HepG2 (cell line): ENCODE measurements around the gene ZNF316. TPM values are rescaled to one million over a fixed set of nuclear protein-coding genes. Genes with fewer than 3 reads are reported as not detected.

Experiments
- AHR ChIP-seq: IDR thresholded peaks from 2 replicates; pipeline ENCODE4 v1.6.1; 2018; ENCODE audit warnings: missing genetic modification reagents, missing compliant biosample characterization
- CREM ChIP-seq, 2 experiments: sonication (generic) in 1 of 2; formaldehyde crosslinking in 1 of 2; IDR thresholded peaks; 2 replicates each; pipeline versions ENCODE4 v1.4.0 to v1.6.1; 2016 to 2020; ENCODE audit warnings: antibody characterized with exemption in 1 of 2, mild to moderate bottlenecking in 1 of 2, missing genetic modification reagents in 1 of 2
- EHMT2 ChIP-seq: fragments of 200-600 bp; sonication (generic); IDR thresholded peaks from 2 replicates; pipeline ENCODE4 v1.7.0; 2017; ENCODE audit warnings: antibody characterized with exemption, low read depth, low read length, borderline replicate concordance
- KDM5A ChIP-seq: fragments of 200-600 bp; sonication (generic); IDR thresholded peaks from 2 replicates; pipeline ENCODE4 v1.7.0; 2018; ENCODE audit warnings: antibody characterized with exemption, mild to moderate bottlenecking, low read length, borderline replicate concordance
- MAZ ChIP-seq, 2 experiments: sonication (generic) in 1 of 2; formaldehyde crosslinking in 1 of 2; IDR thresholded peaks; 2 replicates each; pipeline versions ENCODE4 v1.5.0 to v1.6.1; 2012 to 2020; ENCODE audit warnings: low read depth in 2 of 2, mild to moderate bottlenecking in 2 of 2, borderline replicate concordance in 1 of 2, improper control_type of control experiment in 1 of 2, low read length in 1 of 2, missing genetic modification reagents in 1 of 2, moderate library complexity in 1 of 2
- MZF1 ChIP-seq: sonication (generic); formaldehyde crosslinking; IDR thresholded peaks from 2 replicates; pipeline ENCODE4 v1.8.1; 2023; ENCODE audit warnings: mild to moderate bottlenecking, missing genetic modification reagents, borderline replicate concordance
- PHF5A ChIP-seq: IDR thresholded peaks from one replicate; pipeline ENCODE4 v1.6.1; 2018; ENCODE audit warnings: low read depth, missing genetic modification reagents; ENCODE audit not compliant: unreplicated experiment
- PRMT3 ChIP-seq: sonication (generic); formaldehyde crosslinking; IDR thresholded peaks from 2 replicates; pipeline ENCODE4 v1.8.1; 2022; ENCODE audit warnings: low read depth, mild to moderate bottlenecking, moderate library complexity, missing genetic modification reagents, borderline replicate concordance
- SRF ChIP-seq: IDR thresholded peaks from 2 replicates; pipeline ENCODE4 v1.6.1; 2011; ENCODE audit warnings: mild to moderate bottlenecking, low read depth, low read length, moderate library complexity
- TCF7 ChIP-seq: sonication (generic); IDR thresholded peaks from 2 replicates; pipeline ENCODE4 v1.6.1; 2016; ENCODE audit warnings: antibody characterized with exemption, low read depth
- TEF ChIP-seq: sonication (generic); formaldehyde crosslinking; IDR thresholded peaks from 2 replicates; pipeline ENCODE4 v1.5.0; 2020; ENCODE audit warnings: missing genetic modification reagents
- TFDP2 ChIP-seq: sonication (generic); formaldehyde crosslinking; IDR thresholded peaks from 2 replicates; pipeline ENCODE4 v1.4.0; 2020; ENCODE audit warnings: missing genetic modification reagents
- YY1 ChIP-seq: IDR thresholded peaks from 2 replicates; pipeline ENCODE4 v1.6.1; 2011; ENCODE audit warnings: low read length, low read depth, moderate library complexity, mild to moderate bottlenecking; ENCODE audit not compliant: insufficient read depth, insufficient replicate concordance
- ZBTB26 ChIP-seq: IDR thresholded peaks from 2 replicates; pipeline ENCODE4 v1.6.1; 2016; ENCODE audit warnings: missing compliant biosample characterization, missing genetic modification reagents, borderline replicate concordance
- ZFP36 ChIP-seq: fragments of 150-350 bp; IDR thresholded peaks from 2 replicates; pipeline ENCODE4 v1.6.1; 2018; ENCODE audit warnings: borderline replicate concordance, low read length, low read depth; ENCODE audit not compliant: partially characterized antibody
- ZKSCAN8 ChIP-seq: IDR thresholded peaks from 2 replicates; pipeline ENCODE4 v1.6.1; 2016; ENCODE audit warnings: borderline replicate concordance, missing genetic modification reagents, missing compliant biosample characterization
- ZMYM2 ChIP-seq: sonication (generic); formaldehyde crosslinking; IDR thresholded peaks from 2 replicates; pipeline ENCODE4 v1.8.0; 2022; ENCODE audit warnings: mild to moderate bottlenecking, missing genetic modification reagents
- ZNF451 ChIP-seq: sonication (generic); formaldehyde crosslinking; IDR thresholded peaks from 2 replicates; pipeline ENCODE4 v1.5.0; 2020; ENCODE audit warnings: mild to moderate bottlenecking, missing genetic modification reagents
- ZNF674 ChIP-seq: sonication (generic); formaldehyde crosslinking; IDR thresholded peaks from 2 replicates; pipeline ENCODE4 v1.5.0; 2020; ENCODE audit warnings: low read depth, mild to moderate bottlenecking, missing genetic modification reagents
- ZNF777 ChIP-seq: sonication (generic); formaldehyde crosslinking; IDR thresholded peaks from 2 replicates; pipeline ENCODE4 v1.4.0; 2020; ENCODE audit warnings: missing genetic modification reagents
- ZNF781 ChIP-seq: sonication (generic); formaldehyde crosslinking; IDR thresholded peaks from 2 replicates; pipeline ENCODE4 v1.5.1; 2020; ENCODE audit warnings: borderline replicate concordance, mild to moderate bottlenecking, missing genetic modification reagents; ENCODE audit errors: not compliant biosample characterization
- ZNF800 ChIP-seq: sonication (generic); formaldehyde crosslinking; IDR thresholded peaks from 2 replicates; pipeline ENCODE4 v1.4.0; 2020; ENCODE audit warnings: missing genetic modification reagents
- polyA plus RNA-seq, 8 experiments: library from polyadenylated mRNA; depleted of rRNA in 3 of 8; stranded (reverse) in 7 of 8; unstranded in 1 of 8; fragments of >200 nt; fragmentation: Illumina TruSeq in 4 of 8; extraction: Trizol in 4 of 8; gene quantifications; 2 replicates each; pipeline versions ENCODE4 v1.2.1 to v1.2.3, GENCODE V29; 2011 to 2016; ENCODE audit warnings: low read depth in 4 of 8, missing spikeins in 1 of 8, mixed read lengths in 1 of 8; ENCODE audit not compliant: insufficient read depth in 1 of 8
- total RNA-seq, 5 experiments: library from RNA; depleted of rRNA; stranded (reverse); fragments of >200 nt; fragmentation: Illumina TruSeq; extraction: Trizol; gene quantifications; 2 replicates each; pipeline ENCODE4 v1.2.3, GENCODE V29; 2016; ENCODE audit warnings: low read depth in 1 of 5

Gene ZNF316
- total and polyA plus RNA-seq, 2 of the 13 experiments (the other 11 are each of a cell fraction or from before 2014, with no cell fraction given), result 4.3 to 9.9 TPM

GRCh38 chr7:6589829-6590644 lies 47.1 kb upstream of the ZNF316 start, which contains the start of gene INTS15 (continued):
- TF ChIP-seq ZBTB26 (CRISPR knock-in tag) (no peak), ZNF781 (CRISPR knock-in tag) (no peak), PRMT3 (CRISPR knock-in tag) (0 out of 2 replicates have a peak, but pooled peaks have one; percentile 29), PHF5A (CRISPR knock-in tag) (no peak), ZKSCAN8 (CRISPR knock-in tag) (no peak), TEF (CRISPR knock-in tag) (no peak), SRF (peak; percentile 20; the same call in 1 of the 2 replicates), ZNF800 (CRISPR knock-in tag) (peak; percentile 81; the same call in 1 of the 2 replicates), ZNF451 (CRISPR knock-in tag) (peak; percentile 45; the same call in 1 of the 2 replicates), MZF1 (CRISPR knock-in tag) (no peak), AHR (CRISPR knock-in tag) (peak; percentile 61; the same call in 1 of the 2 replicates), EHMT2 (no peak), ZNF674 (CRISPR knock-in tag) (0 out of 2 replicates have a peak, but pooled peaks have one; percentile 76), TFDP2 (0 out of 2 replicates have a peak, but pooled peaks have one; percentile 15), YY1 (peak; percentile 86), ZNF777 (CRISPR knock-in tag) (peak; percentile 62; the same call in 1 of the 2 replicates), ZMYM2 (no peak), MAZ (IDR thresholded peaks at IDR 0.05; ENCODE audit: borderline replicate concordance, low read depth, low read length) (peak; percentile 62; the same call in 1 of the 2 replicates), MAZ (CRISPR knock-in tag; IDR thresholded peaks at IDR 0.05; ENCODE audit: low read depth) (peak; percentile 88), ZFP36 (no peak), KDM5A (peak; percentile 65; the same call in 1 of the 2 replicates), CREM (IDR thresholded peaks at IDR 0.05) (no peak), CREM (CRISPR knock-in tag; IDR thresholded peaks at IDR 0.05) (no peak), TCF7 (no peak)
